GM06990 (cell line): ENCODE data around the gene MAP2K3.
"Not testable (repeated sequence)": the region's sequence is repeated elsewhere in the genome, so short reads cannot be mapped to it uniquely, and the experiment has no call there.

Source experiments
- DNase-seq: peaks from one replicate; pipeline ENCODE4 v3.0.0-alpha.2; 2011; ENCODE audit not compliant: insufficient read length; ENCODE audit errors: extremely low read depth
- H3K27me3 ChIP-seq: replicated peaks from 2 replicates; pipeline ENCODE4 v1.6.0; 2011; ENCODE audit warnings: low read length; ENCODE audit not compliant: control insufficient read depth, insufficient read depth
- H3K36me3 ChIP-seq: 2 replicates; pipeline ENCODE4 v1.5.1; 2011; ENCODE audit warnings: low read length; ENCODE audit not compliant: control insufficient read depth, insufficient read depth
- H3K4me3 ChIP-seq: replicated peaks from 2 replicates; pipeline ENCODE4 v1.5.1; 2011; ENCODE audit warnings: low read depth, mild to moderate bottlenecking, control low read depth, low read length
- CTCF ChIP-seq: IDR thresholded peaks from 2 replicates; pipeline ENCODE4 v1.5.1; 2011; ENCODE audit warnings: low read length, control low read depth, mild to moderate bottlenecking, inconsistent platforms; ENCODE audit not compliant: insufficient read depth, poor library complexity, severe bottlenecking

Gene MAP2K3

GRCh38 chr17:21303441-21304065 lies 19.0 kb downstream of the MAP2K3 start:
- Histone ChIP-seq H3K4me3 (no peak overlapping the region), H3K36me3 (peaks cover 26% of the 10 kb centered on the region), H3K27me3 (no peaks in the 10 kb centered on the region)
- TF ChIP-seq CTCF, result no peak
- no peak for DNase-seq

- H3K27me3 ChIP-seq, result no peaks in the 10 kb centered on the region
- peaks cover 27% of the 10 kb centered on the region for H3K36me3 ChIP-seq
- H3K4me3 ChIP-seq, result no peak overlapping the region
- no peak for TF ChIP-seq CTCF
- DNase-seq, result no peak
Measured at GRCh38 chr17:21304091-21304490, 19.6 kb downstream of the MAP2K3 start.

GRCh38 chr17:21304551-21305151 lies 20.1 kb downstream of the MAP2K3 start:
- H3K4me3 ChIP-seq, H3K27me3 ChIP-seq, DNase-seq: not testable (repeated sequence)
- H3K36me3 ChIP-seq, result peaks cover 26% of the 10 kb centered on the region

GRCh38 chr17:21305431-21306180 lies 21.1 kb downstream of the MAP2K3 start:
- not testable (repeated sequence) for H3K4me3 ChIP-seq, DNase-seq, H3K27me3 ChIP-seq
- H3K36me3 ChIP-seq, result peaks cover 20% of the 10 kb centered on the region

GRCh38 chr17:21306611-21307272 lies 22.2 kb downstream of the MAP2K3 start:
- H3K36me3 ChIP-seq, result peaks cover 18% of the 10 kb centered on the region
- not testable (repeated sequence) for DNase-seq, H3K27me3 ChIP-seq, H3K4me3 ChIP-seq

- DNase-seq, H3K4me3 ChIP-seq, H3K27me3 ChIP-seq: not testable (repeated sequence)
- peaks cover 18% of the 10 kb centered on the region for H3K36me3 ChIP-seq
Measured at GRCh38 chr17:21307273-21307625, 22.7 kb downstream of the MAP2K3 start.

- H3K36me3 ChIP-seq, result peaks cover 12% of the 10 kb centered on the region
- H3K4me3 ChIP-seq, H3K27me3 ChIP-seq, DNase-seq: not testable (repeated sequence)
Measured at GRCh38 chr17:21308931-21309381, 24.4 kb downstream of the MAP2K3 start.

- not testable (repeated sequence) for H3K27me3 ChIP-seq, DNase-seq, H3K4me3 ChIP-seq, H3K36me3 ChIP-seq
Measured at GRCh38 chr17:21310061-21310765, 25.7 kb downstream of the MAP2K3 start.

- not testable (repeated sequence) for H3K27me3 ChIP-seq, H3K4me3 ChIP-seq, H3K36me3 ChIP-seq, DNase-seq
Measured at GRCh38 chr17:21310766-21311602, 26.5 kb downstream of the MAP2K3 start.
